ENCODE results near the gene CCDC73. TPM values are rescaled to one million over a fixed set of nuclear protein-coding genes. Genes with fewer than 3 reads are reported as not detected.

CCDC73 gene
- total RNA-seq, 1 donor from 2014 or later: not detected

DNA sequence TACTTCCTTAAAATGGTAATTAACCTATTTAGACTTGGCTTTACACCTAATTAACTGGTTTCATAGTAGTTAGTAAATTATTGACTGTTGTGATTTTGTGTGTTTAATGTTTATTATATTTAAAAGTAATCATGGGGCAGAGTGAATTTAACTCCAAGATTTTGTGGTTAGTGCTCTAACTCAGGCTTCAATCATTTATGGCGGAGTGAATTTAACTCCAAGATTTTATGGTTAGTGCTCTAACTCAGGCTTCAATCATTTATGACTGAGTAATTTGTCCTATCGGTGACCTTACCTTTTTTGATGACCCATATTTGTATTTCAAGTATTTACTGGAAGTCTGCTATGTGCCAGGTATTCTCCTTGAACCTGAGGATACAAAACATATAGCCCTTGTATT is 42.5 kb upstream of the CCDC73 start:
- no peak for TF ChIP-seq CTCF (conservative IDR thresholded peaks at IDR 0.05)
- DNase-seq (ENCODE audit: low read depth, low spot score): no peak
- H3K36me3 Mint-ChIP-seq (ENCODE audit: low read depth): no peaks in the 10 kb centered on the region
- peaks cover 57% of the 10 kb centered on the region for H3K27me3 Mint-ChIP-seq (ENCODE audit: low read depth)
- no peak overlapping the region for H3K4me3 Mint-ChIP-seq
- no peak overlapping the region for H3K27ac Mint-ChIP-seq (ENCODE audit: unreplicated experiment)
- H3K9me3 Mint-ChIP-seq: no peaks in the 10 kb centered on the region
- H3K4me1 Mint-ChIP-seq: no peaks in the 10 kb centered on the region

- H3K4me1 Mint-ChIP-seq: peaks cover 6% of the 10 kb centered on the region
- no peak overlapping the region for H3K4me3 Mint-ChIP-seq
- H3K27ac Mint-ChIP-seq (ENCODE audit: unreplicated experiment): no peak overlapping the region
- H3K9me3 Mint-ChIP-seq: no peaks in the 10 kb centered on the region
- no peak for DNase-seq (ENCODE audit: low read depth, low spot score)
- H3K27me3 Mint-ChIP-seq (ENCODE audit: low read depth): peaks cover 78% of the 10 kb centered on the region
- H3K36me3 Mint-ChIP-seq (ENCODE audit: low read depth): no peaks in the 10 kb centered on the region
- no peak for TF ChIP-seq CTCF (conservative IDR thresholded peaks at IDR 0.05)
These were observed 39.5 kb upstream of the CCDC73 start for GRCh38 chr11:32833921-32834320.

GRCh38 chr11:32831221-32831620 is 36.8 kb upstream of the CCDC73 start:
- Mint-ChIP-seq H3K4me1 (peaks cover 6% of the 10 kb centered on the region), H3K4me3 (peak overlapping the region; percentile 62), H3K27me3 (ENCODE audit: low read depth) (peaks cover 78% of the 10 kb centered on the region), H3K27ac (ENCODE audit: unreplicated experiment) (no peak overlapping the region), H3K9me3 (no peaks in the 10 kb centered on the region), H3K36me3 (ENCODE audit: low read depth) (no peaks in the 10 kb centered on the region)
- no peak for DNase-seq (ENCODE audit: low read depth, low spot score)
- TF ChIP-seq CTCF (conservative IDR thresholded peaks at IDR 0.05): no peak

- Mint-ChIP-seq H3K4me3 (peak overlapping the region; percentile 62), H3K9me3 (no peaks in the 10 kb centered on the region), H3K36me3 (ENCODE audit: low read depth) (no peaks in the 10 kb centered on the region), H3K27me3 (ENCODE audit: low read depth) (peaks cover 78% of the 10 kb centered on the region), H3K4me1 (peaks cover 6% of the 10 kb centered on the region), H3K27ac (ENCODE audit: unreplicated experiment) (no peak overlapping the region)
- no peak for DNase-seq (ENCODE audit: low read depth, low spot score)
- TF ChIP-seq CTCF (conservative IDR thresholded peaks at IDR 0.05): no peak
These were observed 36.3 kb upstream of the CCDC73 start for GRCh38 chr11:32830796-32831195.

- H3K4me3 Mint-ChIP-seq: peak overlapping the region; percentile 62
- H3K27ac Mint-ChIP-seq (ENCODE audit: unreplicated experiment): no peak overlapping the region
- TF ChIP-seq CTCF (conservative IDR thresholded peaks at IDR 0.05): no peak
- DNase-seq (ENCODE audit: low read depth, low spot score): no peak
- peaks cover 6% of the 10 kb centered on the region for H3K4me1 Mint-ChIP-seq
- H3K27me3 Mint-ChIP-seq (ENCODE audit: low read depth): peaks cover 77% of the 10 kb centered on the region
- H3K9me3 Mint-ChIP-seq: no peaks in the 10 kb centered on the region
- H3K36me3 Mint-ChIP-seq (ENCODE audit: low read depth): no peaks in the 10 kb centered on the region
These were observed 35.9 kb upstream of the CCDC73 start for GRCh38 chr11:32830413-32830738.

Measured in neural crest cell (in vitro differentiated cells).